Panc1 (cell line): ENCODE data around the gene IGFL3. TPM values are rescaled to one million over a fixed set of nuclear protein-coding genes. Genes with fewer than 3 reads are reported as not detected.

Experiments used
- ATAC-seq: fragments of 200-7000 bp; cut with Tn5 transposase; 2 replicates; pipeline ENCODE4 v1.9.1; 2020; ENCODE audit warnings: mild to moderate bottlenecking, moderate library complexity
- BruUV-seq: library from RNA; stranded (reverse); fragments of 400-500 nt; replicated peaks from 2 replicates; lab custom pipeline; 2021; lab: Mats Ljungman, UMichigan
- CTCF ChIA-PET: fragments of 300-600 bp; sonication (Branson Sonifier 250); formaldehyde crosslinking; loops from one replicate; lab custom pipeline; 2022; ENCODE audit warnings: antibody characterized with exemption; lab: Charles Lee
- POLR2A ChIA-PET: fragments of 300-600 bp; sonication (Branson Sonifier 250); formaldehyde crosslinking; loops from one replicate; lab custom pipeline; 2022; ENCODE audit warnings: antibody characterized with exemption; lab: Charles Lee
- DNase-seq: peaks from one replicate; pipeline ENCODE4 v3.0.0-alpha.2; 2010; ENCODE audit warnings: low read depth, low spot score
- H3K27ac ChIP-seq: 2 replicates; pipeline ENCODE4 v1.5.1; 2011; ENCODE audit warnings: mild to moderate bottlenecking, low read length, inconsistent platforms
- H3K27me3 ChIP-seq: fragments of 200-500 bp; sonication (Bioruptor generic); 2 replicates; pipeline ENCODE4 v1.6.0; 2014; ENCODE audit warnings: low read length, inconsistent platforms; ENCODE audit not compliant: control insufficient read depth, insufficient read depth
- H3K36me3 ChIP-seq: fragments of 200-500 bp; sonication (Bioruptor generic); 2 replicates; pipeline ENCODE4 v1.5.1; 2014; ENCODE audit warnings: inconsistent platforms, mild to moderate bottlenecking, low read length, moderate library complexity; ENCODE audit not compliant: control insufficient read depth, insufficient read depth
- H3K4me1 ChIP-seq: 2 replicates; pipeline ENCODE4 v1.5.1; 2011; ENCODE audit warnings: inconsistent platforms, mild to moderate bottlenecking, low read length, moderate library complexity; ENCODE audit not compliant: control insufficient read depth, insufficient read depth
- H3K4me3 ChIP-seq, 2 experiments: 2 replicates each; pipeline ENCODE4 v1.5.1; 2011 to 2012; ENCODE audit warnings: low read depth in 2 of 2, low read length in 2 of 2, mild to moderate bottlenecking in 2 of 2, inconsistent platforms in 1 of 2, moderate library complexity in 1 of 2
- H3K9me3 ChIP-seq: fragments of 200-500 bp; sonication (Bioruptor generic); 2 replicates; pipeline ENCODE4 v1.5.1; 2014; ENCODE audit warnings: low read depth, mild to moderate bottlenecking, inconsistent platforms, low read length, moderate library complexity; ENCODE audit not compliant: control insufficient read depth, insufficient read depth
- CTCF ChIP-seq: fragments of 450-650 bp; IDR thresholded peaks from 2 replicates; pipeline ENCODE4 v1.5.1; 2017; ENCODE audit warnings: mild to moderate bottlenecking
- POLR2AphosphoS5 ChIP-seq: IDR thresholded peaks from 2 replicates; pipeline ENCODE4 v1.6.1; 2012; ENCODE audit warnings: mild to moderate bottlenecking, low read depth, low read length, moderate library complexity
- REST ChIP-seq, 2 experiments: IDR thresholded peaks; 2 replicates each; pipeline ENCODE4 v1.6.1; 2011 to 2012; ENCODE audit warnings: low read depth in 2 of 2, control low read depth in 1 of 2, low read length in 1 of 2, mild to moderate bottlenecking in 1 of 2, moderate library complexity in 1 of 2; ENCODE audit not compliant: insufficient read depth in 1 of 2
- SIN3A ChIP-seq: IDR thresholded peaks from 2 replicates; pipeline ENCODE4 v1.6.1; 2012; ENCODE audit warnings: low read depth, mild to moderate bottlenecking, low read length, moderate library complexity, borderline replicate concordance; ENCODE audit not compliant: insufficient read depth
- TCF7L2 ChIP-seq: IDR thresholded peaks from 2 replicates; pipeline ENCODE4 v1.6.1; 2011; ENCODE audit warnings: mild to moderate bottlenecking, low read depth, low read length, inconsistent platforms
- in situ Hi-C: cut with HindIII; loops from 2 replicates; pipeline ENCODE4 v1.10.0; 2016; ENCODE audit warnings: low sequenced_read_pairs, low pct_unique_long_range_greater_than_20kb
- intact Hi-C: fragments of 100-400 bp; cut with micrococcal nuclease; formaldehyde crosslinking; loops from one replicate; pipeline ENCODE4 v1.10.0; 2022; ENCODE audit not compliant: unreplicated experiment
- total RNA-seq: library from RNA; stranded (reverse); gene quantifications from one replicate; pipeline ENCODE4 v1.2.1, GENCODE V29; 2021; ENCODE audit not compliant: unreplicated experiment

Gene IGFL3
- total RNA-seq, 1 experiment from 2014 or later, result not detected

DNA sequence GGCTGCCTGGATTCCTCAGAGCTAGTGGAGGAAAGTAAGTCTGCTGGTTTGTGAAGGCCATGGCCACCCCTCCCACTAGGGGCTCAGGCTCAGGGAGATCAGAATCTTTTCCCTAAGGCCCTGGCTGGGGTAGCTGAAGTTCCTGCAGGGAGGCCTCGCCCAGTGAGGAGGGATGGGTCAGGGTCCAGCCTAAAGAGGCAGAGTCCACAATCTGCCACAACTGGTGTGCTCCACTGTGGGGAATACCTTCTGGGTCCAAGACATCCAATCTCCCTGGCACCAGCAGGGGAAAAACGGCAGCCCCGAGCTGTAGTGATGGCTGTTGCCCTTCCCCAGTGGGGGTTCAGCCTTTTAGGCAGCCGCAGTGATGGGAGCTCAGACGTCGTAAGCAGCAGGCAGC is 23.2 kb downstream of the IGFL3 start:
- no TSS peak for BruUV-seq
- DNase-seq, result no peak
- TF ChIP-seq CTCF, result no peak
- no peak for TF ChIP-seq POLR2AphosphoS5
- in situ Hi-C loops (no loop called here), intact Hi-C loops (no loop called here)
- ChIA-PET CTCF (no interaction called here), POLR2A (no interaction called here)
- H3K27me3 ChIP-seq, result no peaks in the 10 kb centered on the region
- no peaks in the 10 kb centered on the region for H3K9me3 ChIP-seq
- ATAC-seq, result no peak
- no peak overlapping the region for H3K4me3 ChIP-seq
- H3K4me1 ChIP-seq, result no peaks in the 10 kb centered on the region
- H3K36me3 ChIP-seq, result no peaks in the 10 kb centered on the region
- H3K27ac ChIP-seq, result no peak overlapping the region

GRCh38 chr19:46100344-46100743 is 24.1 kb downstream of the IGFL3 start:
- no peaks in the 10 kb centered on the region for H3K27me3 ChIP-seq
- no TSS peak for BruUV-seq
- POLR2A ChIA-PET, result no interaction called here
- DNase-seq, result no peak
- intact Hi-C loops, result no loop called here
- no peak for ATAC-seq
- H3K4me3 ChIP-seq, result no peak overlapping the region
- no peak overlapping the region for H3K27ac ChIP-seq
- no peaks in the 10 kb centered on the region for H3K9me3 ChIP-seq
- in situ Hi-C loops, result no loop called here
- no peak for TF ChIP-seq TCF7L2
- no peak for TF ChIP-seq SIN3A
- no peak for TF ChIP-seq CTCF
- TF ChIP-seq POLR2AphosphoS5, result no peak
- no peak for TF ChIP-seq REST (IDR thresholded peaks at IDR 0.05; ENCODE audit: insufficient read depth in 1 of 2, low read depth in 2 of 2, low read length in 1 of 2)
- CTCF ChIA-PET, result no interaction called here
- H3K36me3 ChIP-seq, result no peaks in the 10 kb centered on the region
- H3K4me1 ChIP-seq, result no peaks in the 10 kb centered on the region
